Brain microvascular endothelial cell (primary cell): ENCODE results near the gene IGFBP6.
"Not testable (repeated sequence)": the region's sequence is repeated elsewhere in the genome, so short reads cannot be mapped to it uniquely, and the experiment has no call there.

Experiments
- DNase-seq: peaks from one replicate; pipeline ENCODE4 v3.0.0-alpha.2; 2020
- H3K27ac ChIP-seq: fragments of 250-450 bp; sonication (Bioruptor Pico); 2 replicates; pipeline ENCODE4 v1.5.1; 2020; ENCODE audit warnings: mild to moderate bottlenecking, moderate library complexity
- H3K27me3 ChIP-seq: fragments of 250-450 bp; sonication (Bioruptor Pico); replicated peaks from 2 replicates; pipeline ENCODE4 v1.5.1; 2020; ENCODE audit warnings: mild to moderate bottlenecking
- H3K36me3 ChIP-seq: fragments of 250-450 bp; sonication (Bioruptor Pico); replicated peaks from 2 replicates; pipeline ENCODE4 v1.5.1; 2020; ENCODE audit warnings: mild to moderate bottlenecking
- H3K4me3 ChIP-seq: 2 replicates; pipeline ENCODE4 v1.5.1; 2011; ENCODE audit warnings: low read depth, mild to moderate bottlenecking, control low read depth, low read length, moderate library complexity
- in situ Hi-C: cut with HindIII; loops from 2 replicates; pipeline ENCODE4 v1.10.0; 2017; ENCODE audit warnings: low sequenced_read_pairs, low pct_ligation_motif_present
- TF ChIP-seq, protein P1 (sequence below): IDR thresholded peaks from 2 replicates; pipeline ENCODE4 v1.5.1; 2011; ENCODE audit warnings: low read depth, mild to moderate bottlenecking, moderate library complexity, low read length, control low read depth, inconsistent platforms; ENCODE audit errors: missing control alignments

The IGFBP6 gene

DNA sequence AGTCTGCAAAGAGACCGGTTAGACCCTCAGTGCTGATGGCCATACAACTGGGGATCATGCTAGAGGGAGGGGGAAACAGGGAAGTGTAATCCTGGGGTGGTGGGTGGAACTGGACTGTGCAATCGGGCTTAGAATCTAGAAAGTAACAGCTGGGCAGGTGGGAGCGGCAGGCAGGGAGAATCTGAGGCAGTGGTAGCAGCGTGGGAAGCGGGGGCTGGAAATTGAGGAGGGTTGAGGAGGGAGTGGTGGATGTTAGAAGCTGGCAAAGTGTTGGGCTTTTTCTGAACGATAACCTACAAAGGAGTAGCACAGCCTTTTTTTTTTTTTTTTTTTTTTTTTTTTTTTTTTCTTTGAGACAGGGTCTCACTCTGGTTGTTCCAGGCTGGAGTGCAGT, 3.1 kb upstream of the IGFBP6 start:
- DNase-seq, result no peak
- no peak overlapping the region for H3K4me3 ChIP-seq
- in situ Hi-C loops, result no loop called here
- H3K36me3 ChIP-seq, result no peaks in the 10 kb centered on the region
- no peaks in the 10 kb centered on the region for H3K27me3 ChIP-seq
- no peak overlapping the region for H3K27ac ChIP-seq
- TF ChIP-seq, protein P1, sequence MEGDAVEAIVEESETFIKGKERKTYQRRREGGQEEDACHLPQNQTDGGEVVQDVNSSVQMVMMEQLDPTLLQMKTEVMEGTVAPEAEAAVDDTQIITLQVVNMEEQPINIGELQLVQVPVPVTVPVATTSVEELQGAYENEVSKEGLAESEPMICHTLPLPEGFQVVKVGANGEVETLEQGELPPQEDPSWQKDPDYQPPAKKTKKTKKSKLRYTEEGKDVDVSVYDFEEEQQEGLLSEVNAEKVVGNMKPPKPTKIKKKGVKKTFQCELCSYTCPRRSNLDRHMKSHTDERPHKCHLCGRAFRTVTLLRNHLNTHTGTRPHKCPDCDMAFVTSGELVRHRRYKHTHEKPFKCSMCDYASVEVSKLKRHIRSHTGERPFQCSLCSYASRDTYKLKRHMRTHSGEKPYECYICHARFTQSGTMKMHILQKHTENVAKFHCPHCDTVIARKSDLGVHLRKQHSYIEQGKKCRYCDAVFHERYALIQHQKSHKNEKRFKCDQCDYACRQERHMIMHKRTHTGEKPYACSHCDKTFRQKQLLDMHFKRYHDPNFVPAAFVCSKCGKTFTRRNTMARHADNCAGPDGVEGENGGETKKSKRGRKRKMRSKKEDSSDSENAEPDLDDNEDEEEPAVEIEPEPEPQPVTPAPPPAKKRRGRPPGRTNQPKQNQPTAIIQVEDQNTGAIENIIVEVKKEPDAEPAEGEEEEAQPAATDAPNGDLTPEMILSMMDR, result no peak

DNA sequence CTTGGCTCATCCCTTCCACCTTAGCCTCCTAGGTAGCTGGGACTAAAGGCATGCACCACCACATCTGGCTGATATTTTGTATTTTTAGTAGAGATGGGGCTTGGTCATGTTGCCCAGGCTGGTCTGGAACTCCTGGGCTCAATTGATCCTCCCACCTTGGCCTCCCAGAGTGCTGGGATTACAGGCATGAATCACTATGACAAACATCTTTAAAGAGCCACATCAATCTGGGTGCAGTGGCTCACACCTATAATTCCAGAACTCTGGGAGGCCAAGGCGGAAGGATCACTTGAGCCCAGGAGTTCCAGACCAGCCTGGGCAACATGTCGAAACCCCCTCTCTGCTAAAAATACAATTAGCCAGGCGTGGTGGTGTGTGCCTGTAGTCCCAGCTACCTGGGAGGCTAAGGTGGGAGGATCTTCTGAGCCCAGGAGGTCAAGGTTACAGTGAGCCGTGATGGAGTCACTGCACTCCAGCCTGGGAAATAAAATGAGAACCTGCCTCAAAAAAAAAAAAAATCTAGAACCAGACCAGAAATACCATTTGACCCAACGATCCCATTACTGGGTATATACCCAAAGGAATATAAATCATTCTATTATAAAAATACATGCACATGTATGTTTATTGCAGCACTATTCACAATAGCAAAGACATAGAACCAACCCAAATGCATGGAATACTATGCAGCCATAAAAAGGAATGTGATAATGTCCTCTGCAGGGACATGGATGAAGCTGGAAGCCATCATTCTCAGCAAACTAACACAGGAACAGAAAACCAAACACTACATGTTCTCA, 2.5 kb upstream of the IGFBP6 start:
- H3K36me3 ChIP-seq, H3K27ac ChIP-seq, H3K27me3 ChIP-seq, H3K4me3 ChIP-seq, DNase-seq, in situ Hi-C loops: not testable (repeated sequence)

DNA sequence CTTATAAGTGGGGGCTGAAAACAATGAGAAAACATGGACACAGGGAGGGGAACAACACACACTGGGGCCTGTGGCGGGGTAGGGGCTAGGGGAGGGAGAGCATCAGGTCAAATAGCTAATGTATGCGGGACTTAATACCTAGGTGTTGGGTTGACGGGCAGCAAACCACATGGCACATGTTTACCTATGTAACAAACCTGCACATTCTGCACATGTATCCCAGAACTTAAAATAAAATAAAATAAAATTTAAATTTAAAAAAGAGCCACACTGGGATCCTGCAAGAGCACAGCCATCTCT, 1.9 kb upstream of the IGFBP6 start:
- H3K27ac ChIP-seq, DNase-seq, H3K4me3 ChIP-seq, in situ Hi-C loops, H3K27me3 ChIP-seq, H3K36me3 ChIP-seq: not testable (repeated sequence)

DNA sequence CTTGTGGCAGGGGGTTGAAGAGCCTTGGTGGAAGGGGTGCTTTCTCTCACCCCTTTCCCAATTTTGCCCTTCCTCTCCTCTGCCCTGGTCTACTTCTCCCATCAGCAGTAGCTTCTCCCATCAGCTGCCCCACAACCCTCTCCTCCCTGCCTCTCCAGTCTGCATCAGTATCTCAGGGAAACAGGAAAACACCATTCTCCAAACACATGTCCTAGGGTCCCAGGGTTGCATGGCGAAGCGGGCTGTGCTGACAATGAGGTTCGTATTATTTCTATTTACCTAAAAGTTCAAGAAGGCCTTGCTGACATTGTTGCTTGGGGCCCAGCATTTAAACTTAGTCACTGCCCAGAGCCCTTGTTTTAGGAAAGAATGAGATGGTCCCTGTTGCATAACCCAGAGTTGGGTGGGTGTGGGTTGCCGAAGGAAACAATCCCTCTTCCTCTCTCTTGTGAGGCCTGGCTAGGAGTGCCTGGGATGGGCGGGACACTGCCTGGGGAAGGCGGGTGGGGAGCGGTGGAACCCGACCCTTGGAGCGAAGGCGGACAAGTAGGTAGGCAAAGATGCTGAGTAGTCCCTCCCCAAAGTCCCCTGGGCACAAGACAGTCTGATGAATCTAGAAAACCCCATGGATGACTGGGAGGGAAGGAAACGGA, 1.3 kb upstream of the IGFBP6 start:
- Histone ChIP-seq H3K4me3 (peak overlapping the region; percentile 75), H3K27ac (peak overlapping the region; percentile 97), H3K36me3 (peaks cover under 1% of the 10 kb centered on the region), H3K27me3 (no peaks in the 10 kb centered on the region)
- in situ Hi-C loops, result no loop called here
- TF ChIP-seq, protein P1, result no peak
- DNase-seq, result peak; percentile 10

DNA sequence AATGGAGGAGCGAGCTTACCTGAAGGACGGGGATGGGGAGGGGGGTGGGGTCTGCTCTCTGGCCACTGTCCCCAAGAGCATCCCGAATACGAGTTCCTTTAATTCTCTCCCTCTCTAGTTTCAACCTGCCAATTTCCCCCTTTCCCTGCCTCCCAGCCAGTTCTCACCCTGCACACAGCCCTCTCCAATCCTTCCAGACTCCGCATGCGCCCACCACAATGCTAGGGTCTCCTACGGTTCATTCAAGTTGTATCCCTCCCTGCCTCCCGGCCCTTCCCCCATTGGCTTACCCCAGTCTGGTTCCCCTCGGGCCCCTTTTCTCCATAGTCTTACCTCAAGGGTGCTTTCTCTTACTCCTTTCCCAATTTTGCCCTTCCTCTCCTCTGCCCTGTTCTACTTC, 708 bp upstream of the IGFBP6 start:
- in situ Hi-C loops, result no loop called here
- Histone ChIP-seq H3K27me3 (no peaks in the 10 kb centered on the region), H3K36me3 (peaks cover 4% of the 10 kb centered on the region), H3K4me3 (peak overlapping the region; percentile 75), H3K27ac (peak overlapping the region; percentile 97)
- TF ChIP-seq, protein P1, result no peak
- DNase-seq, result no peak

DNA sequence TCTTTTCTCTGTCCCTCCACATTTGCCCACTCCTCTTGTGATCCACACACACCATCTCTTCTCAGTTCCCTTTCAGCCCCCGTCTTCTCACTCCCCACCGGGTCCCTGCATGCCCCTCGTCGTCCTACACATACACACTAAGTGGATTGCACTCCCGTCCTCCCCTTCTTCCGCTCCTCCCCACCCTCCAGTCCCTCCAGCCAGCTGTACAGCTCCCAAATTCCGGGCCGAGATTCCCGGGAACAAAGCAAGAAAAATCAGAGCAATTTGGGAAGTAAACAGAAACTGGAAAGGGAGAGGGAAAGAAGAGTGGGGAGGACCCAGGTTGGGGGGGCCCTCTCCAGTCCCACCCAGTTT, 282 bp upstream of the IGFBP6 start:
- TF ChIP-seq, protein P1, result no peak
- in situ Hi-C loops, result no loop called here
- Histone ChIP-seq H3K4me3 (peak overlapping the region; percentile 75), H3K36me3 (peaks cover 8% of the 10 kb centered on the region), H3K27me3 (no peaks in the 10 kb centered on the region), H3K27ac (peak overlapping the region; percentile 97)
- DNase-seq, result no peak
